ENCODE data around the gene ZFAND3.
"Not testable (repeated sequence)": the region's sequence is repeated elsewhere in the genome, so short reads cannot be mapped to it uniquely, and the experiment has no call there.

Gene ZFAND3

DNA sequence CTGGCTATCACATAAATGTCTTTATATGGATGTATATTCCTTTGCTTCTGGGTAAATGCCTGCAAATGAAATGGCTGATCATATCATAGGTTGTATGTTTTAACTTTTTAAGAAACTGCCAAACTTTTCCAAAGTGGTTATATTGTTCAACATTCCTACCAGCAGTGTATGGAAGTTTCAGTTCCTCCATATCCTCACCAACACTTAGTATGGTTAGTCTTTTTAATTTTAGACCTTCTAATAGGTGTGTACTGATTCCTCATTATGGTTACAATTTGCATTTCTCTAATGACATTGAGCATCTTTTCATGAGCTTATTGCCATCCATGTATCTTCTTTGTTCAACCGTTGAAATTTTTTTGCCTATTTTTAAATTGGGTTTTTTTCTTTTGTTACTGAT lies 155.4 kb downstream of the ZFAND3 start:
- FAIRE-seq: no peak

DNA sequence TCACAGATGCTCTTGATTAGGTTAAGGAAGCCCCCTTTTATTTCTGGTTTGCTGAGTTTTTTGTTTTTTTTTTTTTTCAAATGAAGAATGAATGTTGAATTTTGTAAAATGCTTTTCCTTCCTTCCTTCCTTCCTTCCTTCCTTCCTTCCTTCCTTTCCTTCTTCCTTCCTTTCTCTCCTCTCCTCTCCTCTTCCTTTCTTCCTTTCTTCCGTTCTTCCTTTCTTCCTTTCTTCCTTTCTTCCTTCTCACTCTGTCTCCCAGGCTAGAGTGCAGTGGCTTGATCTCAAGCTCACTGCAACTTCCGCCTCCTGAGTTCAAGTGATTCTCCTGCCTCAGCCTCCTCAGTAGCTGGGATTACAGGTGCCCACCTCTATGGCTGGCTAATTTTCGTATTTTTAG lies 158.2 kb downstream of the ZFAND3 start:
- no peak for FAIRE-seq

GRCh38 chr6:37979392-37980221 lies 160.1 kb downstream of the ZFAND3 start:
- no peak for FAIRE-seq

DNA sequence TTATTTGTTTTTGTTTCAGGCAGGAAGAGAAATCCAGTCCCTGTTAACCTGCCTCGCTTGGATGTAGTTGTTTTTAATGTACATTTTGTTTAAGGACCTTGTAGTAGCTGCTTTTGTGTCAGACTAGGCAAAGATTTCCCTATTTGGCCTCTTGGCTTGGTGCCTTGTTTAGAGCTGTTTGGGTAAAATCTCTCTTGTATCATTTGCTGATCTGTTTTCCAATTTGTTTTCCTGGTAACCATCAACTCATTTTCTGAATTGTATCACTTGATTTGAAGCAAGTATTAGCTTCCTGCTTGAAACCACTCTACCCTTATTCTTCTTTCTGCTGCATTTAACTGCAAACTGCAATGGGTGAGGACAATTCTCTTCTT lies 160.7 kb downstream of the ZFAND3 start:
- FAIRE-seq: no peak

DNA sequence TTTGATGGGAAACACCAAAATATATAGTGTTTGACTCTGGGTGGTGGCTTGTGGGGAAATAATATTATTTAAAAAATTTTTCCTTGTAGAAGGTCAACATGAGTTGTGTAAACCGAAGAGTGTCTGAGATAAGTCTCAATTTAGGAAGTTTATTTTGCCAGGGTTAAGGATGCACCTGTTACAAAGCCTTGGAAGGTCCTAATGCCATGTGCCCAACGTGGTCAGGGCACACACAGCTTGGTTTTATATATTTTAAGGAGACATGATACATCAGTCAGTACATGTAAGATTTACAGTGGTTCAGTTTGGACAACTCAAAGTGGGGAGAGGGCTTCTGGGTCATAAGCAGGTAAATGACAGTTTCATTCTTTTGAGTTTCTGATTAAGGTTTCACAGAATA lies 162.1 kb downstream of the ZFAND3 start:
- FAIRE-seq: no peak

- no peak for FAIRE-seq
Measured at GRCh38 chr6:37982317-37982716, 162.8 kb downstream of the ZFAND3 start.

DNA sequence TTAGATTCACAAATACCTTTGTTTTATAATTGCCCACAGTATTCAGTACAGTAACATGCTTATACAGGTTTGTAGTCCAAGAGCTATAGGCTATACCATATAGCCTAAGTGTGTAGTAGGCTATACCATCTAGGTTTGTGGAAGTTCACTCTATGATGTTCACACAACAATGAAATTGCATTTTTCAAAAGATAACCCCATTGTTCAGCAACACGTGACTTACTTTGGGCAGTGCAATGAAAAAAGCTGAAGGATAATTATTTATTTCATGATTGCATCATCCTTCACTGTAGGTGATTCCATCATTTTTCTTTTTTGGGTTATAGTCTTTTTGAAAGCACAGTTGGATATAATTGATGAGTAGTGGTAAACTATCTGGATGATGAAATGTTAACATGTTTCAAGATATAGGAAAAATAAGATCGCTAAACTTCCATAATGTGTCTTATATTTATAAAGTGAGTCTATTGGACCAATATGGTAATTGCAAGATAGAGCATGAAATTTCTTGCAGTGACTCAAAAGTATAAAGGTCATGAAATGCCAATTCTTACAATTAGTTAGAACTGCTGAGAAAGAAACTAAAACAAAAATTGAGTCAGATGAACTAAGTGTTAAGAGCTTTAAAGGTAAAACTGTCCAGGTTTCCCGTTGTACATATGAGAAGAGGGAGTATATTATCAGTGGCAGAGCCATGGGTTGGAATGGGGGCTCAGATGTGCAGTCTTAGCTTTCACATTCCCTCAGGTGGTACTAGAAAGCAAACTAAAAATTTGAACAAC lies 164.4 kb downstream of the ZFAND3 start:
- FAIRE-seq: no peak

DNA sequence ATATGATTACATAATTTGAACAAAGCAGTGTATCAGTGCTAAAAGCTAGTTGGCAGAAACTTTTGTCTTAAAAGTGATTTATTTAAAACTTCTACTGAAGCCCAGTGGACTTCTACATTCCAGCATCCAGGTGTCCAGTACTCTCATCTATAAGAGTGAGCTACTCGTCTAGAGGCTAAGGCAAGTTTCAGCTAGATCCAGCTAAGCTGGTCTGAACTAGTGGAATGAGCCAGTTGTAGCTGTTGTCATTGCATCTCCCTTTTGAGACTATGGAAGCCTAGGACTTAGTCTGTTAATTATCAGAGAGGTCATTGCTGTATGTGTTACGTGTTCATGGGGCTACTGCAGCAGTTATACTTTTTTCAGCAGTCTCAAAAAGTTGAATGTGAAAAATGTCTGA lies 165.1 kb downstream of the ZFAND3 start:
- FAIRE-seq: no peak

GRCh38 chr6:37985355-37985754 lies 165.8 kb downstream of the ZFAND3 start:
- FAIRE-seq: no peak

DNA sequence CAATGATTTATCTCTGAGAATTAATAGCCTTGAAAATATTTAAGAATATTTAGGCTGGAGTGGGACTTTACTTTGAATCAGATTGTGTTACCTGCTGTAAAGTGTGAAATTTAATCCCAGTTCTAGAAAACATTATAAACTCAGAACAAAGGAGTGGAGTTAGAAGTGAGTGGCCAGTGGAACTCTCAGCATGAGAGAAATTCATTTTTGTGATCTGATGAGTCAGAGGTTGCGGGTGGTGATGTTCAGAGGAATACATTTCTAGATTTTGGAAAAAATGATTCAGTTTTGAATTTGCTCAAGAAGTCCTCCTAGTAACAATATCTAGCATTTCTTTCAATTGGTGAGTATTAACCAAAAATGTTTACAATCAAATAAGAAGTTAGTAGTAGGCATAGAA lies 167.5 kb downstream of the ZFAND3 start:
- no peak for FAIRE-seq

DNA sequence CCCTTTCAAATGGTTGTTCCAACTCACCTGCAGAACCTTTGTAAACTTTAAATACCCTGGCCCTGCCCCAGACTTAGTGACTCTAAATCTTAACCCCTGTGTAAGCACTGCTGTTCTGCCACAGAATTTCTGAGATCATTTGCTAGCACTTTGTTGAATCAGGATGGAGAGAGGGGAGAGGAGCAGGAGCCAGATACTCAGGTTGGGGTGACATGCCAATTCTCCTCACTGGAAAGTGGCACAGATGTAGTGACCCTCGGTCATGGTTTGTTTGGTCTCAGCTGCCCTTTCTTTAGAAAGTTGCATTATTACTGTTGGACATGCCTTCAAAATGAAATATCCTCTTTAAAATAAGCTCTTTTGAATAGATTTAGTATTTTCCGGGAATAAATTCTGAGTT lies 168.0 kb downstream of the ZFAND3 start:
- FAIRE-seq: no peak

GRCh38 chr6:37988127-37988526 lies 168.6 kb downstream of the ZFAND3 start:
- FAIRE-seq: no peak

DNA sequence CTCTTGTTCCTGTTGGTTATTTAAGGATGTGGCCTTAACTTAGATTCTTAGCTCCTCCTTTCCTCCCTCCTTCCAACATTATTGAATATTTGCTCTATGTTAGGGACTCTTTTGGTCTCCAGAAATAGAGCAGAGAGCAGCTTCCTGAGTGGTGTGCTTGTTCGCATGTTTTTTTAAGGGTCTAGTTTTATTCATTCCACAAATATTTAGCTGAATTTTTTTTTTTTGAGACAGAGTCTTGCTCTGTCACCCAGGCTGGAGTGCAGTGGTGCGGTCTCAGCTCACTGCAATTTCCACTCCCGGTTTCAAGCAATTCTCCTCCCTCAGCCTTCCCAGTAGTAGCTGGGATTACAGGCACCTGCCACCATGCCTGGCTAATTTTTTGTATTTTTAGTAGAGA lies 169.2 kb downstream of the ZFAND3 start:
- FAIRE-seq: no peak

GRCh38 chr6:37990762-37991525 lies 171.4 kb downstream of the ZFAND3 start:
- FAIRE-seq: no peak

DNA sequence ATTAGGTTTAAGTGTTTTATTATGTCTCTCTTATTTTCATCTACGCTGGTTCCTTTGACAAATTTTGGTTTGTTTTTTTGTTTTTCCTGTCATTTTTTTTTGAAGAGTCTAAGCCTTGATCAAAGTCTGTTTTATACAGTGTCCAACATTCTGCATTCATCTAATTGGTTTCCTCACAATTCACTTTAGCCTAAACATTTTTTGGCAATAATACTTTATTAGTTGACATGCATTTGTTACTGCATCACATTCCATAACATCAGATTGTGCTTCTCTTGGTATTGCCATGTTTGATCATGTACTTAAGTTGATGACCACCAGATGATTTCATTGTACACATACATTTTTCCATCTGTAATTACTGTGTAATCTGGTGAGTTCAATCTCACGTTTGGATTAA lies 173.2 kb downstream of the ZFAND3 start:
- FAIRE-seq: no peak

- not testable (repeated sequence) for FAIRE-seq
Measured at GRCh38 chr6:37993194-37993593, 173.7 kb downstream of the ZFAND3 start.

DNA sequence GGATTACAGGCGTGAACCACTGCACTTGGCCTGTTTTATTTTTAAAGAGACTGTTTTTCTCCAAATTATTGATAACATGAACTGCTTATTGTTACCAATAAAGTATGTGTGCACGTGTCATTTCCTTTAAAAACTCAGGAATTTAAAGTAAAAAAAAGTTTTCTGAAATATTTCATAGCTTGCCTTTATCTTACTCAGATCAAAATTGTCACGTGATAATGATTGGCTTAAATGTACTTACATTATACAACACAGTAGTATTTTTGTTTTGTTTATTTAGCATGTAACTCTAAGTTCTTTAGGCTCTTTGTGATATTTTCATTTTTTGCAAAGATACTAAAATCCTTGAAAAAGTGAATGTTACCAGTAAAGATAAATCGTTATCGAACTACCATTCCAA lies 174.1 kb downstream of the ZFAND3 start:
- no peak for FAIRE-seq

DNA sequence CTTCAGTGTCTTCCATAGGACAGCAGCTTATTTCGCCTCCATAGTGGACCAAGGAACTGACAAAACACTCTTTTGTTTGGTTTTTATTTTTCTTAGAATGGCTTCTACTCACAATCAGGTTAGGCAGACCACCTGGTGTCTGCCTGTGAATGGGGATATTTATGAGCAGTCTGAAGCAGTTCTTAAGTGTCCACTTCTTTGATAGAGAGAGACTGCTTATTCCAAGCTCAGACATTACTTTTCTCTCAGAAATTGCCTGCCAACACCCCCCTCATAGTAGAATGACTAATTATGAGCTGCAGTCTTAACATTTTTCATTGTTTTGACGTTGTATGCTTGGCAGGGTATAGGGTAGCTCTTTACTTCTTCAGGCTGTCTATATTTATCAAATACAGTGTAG lies 174.7 kb downstream of the ZFAND3 start:
- FAIRE-seq: no peak

GRCh38 chr6:37998366-37998765 lies 178.8 kb downstream of the ZFAND3 start:
- no peak for FAIRE-seq

DNA sequence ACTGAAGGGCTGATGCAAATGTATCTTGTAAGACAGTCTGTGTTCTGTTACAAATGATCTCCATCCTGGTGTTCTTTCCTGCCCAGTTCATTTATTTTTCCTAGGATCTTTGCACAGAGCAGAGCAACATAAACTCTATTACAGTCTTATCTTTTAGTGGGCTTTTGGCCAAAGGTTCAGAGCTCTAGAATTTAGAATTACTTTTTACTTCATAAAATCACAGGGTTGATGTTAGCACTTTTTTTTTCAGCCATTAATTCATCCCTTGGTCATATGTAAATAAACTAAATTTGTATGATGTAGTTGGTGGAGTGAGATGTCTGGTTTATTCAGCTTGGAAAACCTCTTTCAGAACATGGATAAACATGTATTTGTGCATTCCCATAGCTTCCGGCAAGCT lies 181.9 kb downstream of the ZFAND3 start:
- peak; percentile 82 for FAIRE-seq

DNA sequence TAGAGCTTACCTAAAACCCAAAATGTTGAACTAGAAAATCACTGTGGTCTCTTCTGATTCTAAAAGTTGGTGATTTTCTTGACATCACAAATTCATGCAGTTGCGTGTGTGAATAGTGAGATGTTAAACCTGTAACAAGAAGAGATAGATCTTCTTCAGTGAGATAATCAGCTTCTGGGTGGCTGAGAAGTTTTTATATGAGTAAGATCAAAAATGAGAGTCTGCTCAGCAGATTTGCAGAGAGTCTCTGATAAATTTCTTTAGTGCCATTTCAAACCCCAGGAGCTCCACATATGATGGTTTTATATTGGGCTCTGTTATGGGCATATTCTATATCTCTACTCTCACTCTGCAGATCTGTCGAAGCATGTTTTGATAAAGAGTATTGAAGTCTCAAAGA lies 185.4 kb downstream of the ZFAND3 start:
- FAIRE-seq: no peak

DNA sequence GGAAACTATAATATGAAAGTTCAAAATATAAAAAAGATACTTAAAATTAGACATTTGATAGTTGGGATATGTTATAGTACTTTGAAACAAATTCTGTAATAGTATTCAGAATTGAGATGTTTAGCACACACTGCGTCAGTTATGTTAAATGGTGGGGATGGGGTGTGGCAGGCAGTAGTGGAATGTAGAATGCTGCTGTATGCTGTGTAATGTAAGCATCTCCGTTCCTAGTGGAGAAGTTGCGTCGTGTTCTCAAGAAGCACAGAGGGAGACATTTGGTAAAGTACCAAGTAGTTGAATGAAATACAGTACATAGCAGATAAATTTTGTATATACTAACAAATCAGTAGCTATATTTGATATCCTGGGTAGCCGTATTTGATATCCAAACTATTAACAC lies 192.4 kb downstream of the ZFAND3 start:
- no peak for FAIRE-seq

- FAIRE-seq: no peak
Measured at GRCh38 chr6:38012573-38012972, 193.0 kb downstream of the ZFAND3 start.

GRCh38 chr6:38015341-38015740 lies 195.8 kb downstream of the ZFAND3 start:
- no peak for FAIRE-seq
